ENCODE measurements around the gene PDE7B. TPM values are rescaled to one million over a fixed set of nuclear protein-coding genes. Genes with fewer than 3 reads are reported as not detected.

The PDE7B gene
- total and polyA plus RNA-seq, 2 of the 4 experiments (the other 2 are of a cell fraction): 7.8 to 12.4 TPM

DNA sequence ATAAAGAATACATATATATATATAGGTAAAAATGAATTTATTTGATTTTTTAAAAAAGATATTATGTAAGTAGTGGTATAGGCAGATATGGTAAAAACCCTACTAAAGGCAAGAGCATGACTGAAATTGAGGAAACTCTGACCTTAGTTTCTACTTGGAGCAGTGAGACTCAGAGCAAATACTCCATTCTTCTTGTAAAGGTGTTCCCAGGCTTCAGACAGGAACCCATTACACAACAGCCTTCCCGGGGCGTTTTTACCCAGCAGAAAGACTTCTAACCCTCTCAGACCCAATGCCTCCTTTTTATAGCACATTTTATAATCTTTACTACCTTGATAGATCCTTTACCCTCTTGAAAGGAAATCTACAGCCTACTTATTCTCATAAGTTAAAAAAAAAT, 274.1 kb downstream of the PDE7B start:
- in situ Hi-C loops (cut with MboI; ENCODE audit: low sequenced_read_pairs): no loop called here
- no peak overlapping the region for H4K5ac ChIP-seq (ENCODE audit: low read depth, low read length)
- H3K27me3 ChIP-seq (ENCODE audit: control insufficient read depth, insufficient read depth, low read length): no peaks in the 10 kb centered on the region
- no peak overlapping the region for H2AFZ ChIP-seq (replicated peaks; ENCODE audit: low read length, poor library complexity)
- DNase-seq (no peak), ATAC-seq (ENCODE audit: low read depth) (no peak)
- POLR2A ChIA-PET (ENCODE audit: unreplicated experiment): no interaction called here
- no peak overlapping the region for H3K9ac ChIP-seq (ENCODE audit: low read depth, low read length)
- no peak overlapping the region for H3K23ac ChIP-seq (ENCODE audit: low read depth, low read length)
- H2BK20ac ChIP-seq (ENCODE audit: low read depth, low read length): no peak overlapping the region
- H4K20me1 ChIP-seq (ENCODE audit: insufficient read depth, low read length): no peaks in the 10 kb centered on the region
- peaks cover 26 to 37% of the 10 kb centered on the region in 2 experiments for H3K79me1 ChIP-seq (ENCODE audit: low read depth in 1 of 2, low read length in 2 of 2)
- H3K4ac ChIP-seq (ENCODE audit: low read depth, low read length): no peak overlapping the region
- H4K8ac ChIP-seq (ENCODE audit: low read depth in 2 of 2, low read length in 2 of 2): no peak overlapping the region
- intact Hi-C loops (cut with micrococcal nuclease): no loop called here
- no TSS peak for BruUV-seq (replicated peaks)
- H4K91ac ChIP-seq (ENCODE audit: insufficient read depth, low read depth, low read length): no peak overlapping the region; the same call in 1 of the 2 replicates
- no peak overlapping the region for H3K4me3 ChIP-seq (ENCODE audit: insufficient read depth, low read depth, low read length)
- H2BK15ac ChIP-seq (ENCODE audit: low read depth, low read length): no peak overlapping the region
- TF ChIP-seq CHD1 (IDR thresholded peaks at IDR 0.05; ENCODE audit: low read depth, low read length) (no peak), RFX5 (IDR thresholded peaks at IDR 0.05; ENCODE audit: low read depth, low read length) (no peak), FOS (IDR thresholded peaks at IDR 0.05; ENCODE audit: low read depth, low read length) (no peak)
- no peak overlapping the region for H2BK5ac ChIP-seq (ENCODE audit: low read depth, low read length, poor library complexity, severe bottlenecking)
- dilution Hi-C loops (cut with HindIII; ENCODE audit: low sequenced_read_pairs, unreplicated experiment): no loop called here
- peaks cover 14% of the 10 kb centered on the region for H3K36me3 ChIP-seq (ENCODE audit: control insufficient read depth, insufficient read depth, low read length)
- no peaks in the 10 kb centered on the region for H3K9me3 ChIP-seq (ENCODE audit: control insufficient read depth, insufficient read depth, low read length)
- H2AK5ac ChIP-seq (ENCODE audit: low read depth, low read length): no peak overlapping the region
- H3K56ac ChIP-seq (ENCODE audit: extremely low read depth, insufficient read depth, low read length): no peak overlapping the region
- H2BK120ac ChIP-seq (ENCODE audit: low read depth, low read length): no peak overlapping the region
- H3K4me2 ChIP-seq (ENCODE audit: low read depth, low read length): no peak overlapping the region
- no peak overlapping the region for H3K27ac ChIP-seq (ENCODE audit: insufficient read depth, low read length)
- H3K18ac ChIP-seq (ENCODE audit: low read depth, low read length): no peak overlapping the region
- no peak overlapping the region for H2AK9ac ChIP-seq (replicated peaks; ENCODE audit: low read depth, low read length, poor library complexity)
- H3K9me1 ChIP-seq (ENCODE audit: insufficient read depth, low read length): 0 out of 2 replicates have a peak, but pooled peaks cover 2% of the 10 kb centered on the region
- CTCF ChIA-PET: no interaction called here
- no CpG with 5 or more reads among the region's 2 CpGs for WGBS, 2 experiments (ENCODE audit: extremely low coverage in 2 of 2, insufficient read length in 1 of 2)
- no peaks in the 10 kb centered on the region; the same call in none of the 2 replicates for H3K4me1 ChIP-seq (ENCODE audit: control insufficient read depth, insufficient read depth, low read length)
- H3K14ac ChIP-seq (replicated peaks; ENCODE audit: low read depth, low read length): no peak overlapping the region
